Measurements from ENCODE around the gene CD109.

CD109 gene

GRCh38 chr6:73694711-73695411, 1.1 kb upstream of the CD109 start:
- TF ChIP-seq CTCF (IDR thresholded peaks at IDR 0.05) = no peak

DNA sequence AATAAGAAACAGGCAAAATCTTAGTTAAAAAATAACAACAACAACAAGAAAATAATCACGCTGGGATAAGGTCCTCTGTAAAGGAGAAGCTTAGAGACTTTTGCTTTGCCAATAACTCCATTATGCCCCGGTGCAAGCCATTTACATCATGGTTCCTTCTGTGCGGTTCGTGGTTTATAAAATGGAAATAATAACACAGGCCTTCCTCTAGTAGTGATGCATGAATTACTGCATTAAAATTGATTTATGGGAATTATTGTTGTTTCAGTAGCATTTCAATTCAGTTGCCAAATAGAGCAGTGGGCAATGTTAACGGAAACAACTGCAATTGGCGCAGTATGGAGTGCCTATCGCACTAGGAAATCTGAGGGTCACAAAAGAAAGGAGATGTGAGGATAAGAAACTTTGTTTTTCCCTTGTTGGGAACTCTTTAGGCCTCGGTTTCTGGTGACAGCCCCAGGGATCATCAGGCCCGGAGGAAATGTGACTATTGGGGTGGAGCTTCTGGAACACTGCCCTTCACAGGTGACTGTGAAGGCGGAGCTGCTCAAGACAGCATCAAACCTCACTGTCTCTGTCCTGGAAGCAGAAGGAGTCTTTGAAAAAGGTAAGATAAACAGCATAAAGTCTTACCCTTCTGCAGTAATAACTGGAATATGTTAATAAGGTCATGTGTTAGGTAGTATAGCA, 1.1 kb downstream of the CD109 start:
- no peak for TF ChIP-seq CTCF (IDR thresholded peaks at IDR 0.05)

- no peak for TF ChIP-seq CTCF (IDR thresholded peaks at IDR 0.05)
Measured at GRCh38 chr6:73699676-73700459, 3.9 kb downstream of the CD109 start.

- no peak for TF ChIP-seq CTCF (IDR thresholded peaks at IDR 0.05)
Measured at GRCh38 chr6:73702444-73702843, 6.4 kb downstream of the CD109 start.

- no peak for TF ChIP-seq CTCF (IDR thresholded peaks at IDR 0.05)
Measured at GRCh38 chr6:73703466-73703865, 7.5 kb downstream of the CD109 start.

GRCh38 chr6:73704260-73704659, 8.3 kb downstream of the CD109 start:
- no peak for TF ChIP-seq CTCF (IDR thresholded peaks at IDR 0.05)

DNA sequence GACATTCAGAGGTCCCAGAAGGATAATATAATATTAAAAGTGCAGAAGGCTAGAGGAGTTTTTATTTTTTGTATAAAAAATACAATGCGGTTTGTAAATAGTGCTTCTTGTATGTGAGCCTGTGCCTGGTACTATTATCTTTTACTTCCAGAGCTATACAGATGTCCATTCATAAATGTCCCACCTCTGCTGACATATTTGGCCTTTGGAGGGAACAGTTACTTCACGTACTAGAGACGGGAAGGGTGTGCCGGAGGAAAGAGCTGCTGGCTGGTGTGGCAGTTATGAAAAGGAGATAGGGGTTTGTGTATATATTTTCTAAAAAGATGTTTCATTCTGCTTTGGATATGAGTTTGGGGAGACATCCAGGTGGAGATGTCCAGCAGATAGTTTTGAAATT, 8.8 kb downstream of the CD109 start:
- TF ChIP-seq CTCF (IDR thresholded peaks at IDR 0.05) = no peak
